NT2/D1 (cell line): ENCODE measurements around the gene RAB11FIP4.
"Not testable (repeated sequence)": the region's sequence is repeated elsewhere in the genome, so short reads cannot be mapped to it uniquely, and the experiment has no call there.

ENCODE experiments used
- DNase-seq: peaks from one replicate; pipeline ENCODE4 v3.0.0-alpha.2; 2011; ENCODE audit warnings: low read depth, low spot score
- H3K27me3 ChIP-seq: 2 replicates; pipeline ENCODE4 v1.6.0; 2011; ENCODE audit warnings: mild to moderate bottlenecking; ENCODE audit not compliant: insufficient read length, insufficient read depth
- H3K36me3 ChIP-seq: 2 replicates; pipeline ENCODE4 v1.6.1; 2011; ENCODE audit warnings: mild to moderate bottlenecking, low read length, mixed read lengths; ENCODE audit not compliant: insufficient read depth, insufficient read length
- H3K4me1 ChIP-seq: 2 replicates; pipeline ENCODE4 v1.5.1; 2011; ENCODE audit not compliant: insufficient read depth, insufficient read length
- H3K4me3 ChIP-seq: 2 replicates; pipeline ENCODE4 v1.5.1; 2011; ENCODE audit warnings: low read depth; ENCODE audit not compliant: insufficient read length
- H3K9ac ChIP-seq: 2 replicates; pipeline ENCODE4 v1.6.0; 2011; ENCODE audit warnings: low read depth; ENCODE audit not compliant: insufficient read length
- H3K9me3 ChIP-seq: 2 replicates; pipeline ENCODE4 v1.5.1; 2011; ENCODE audit warnings: mild to moderate bottlenecking, low read length; ENCODE audit not compliant: insufficient read depth
- SUZ12 ChIP-seq: IDR thresholded peaks from 2 replicates; pipeline ENCODE4 v1.6.1; 2011; ENCODE audit not compliant: insufficient read length, insufficient read depth; ENCODE audit errors: extremely low read depth
- YY1 ChIP-seq: IDR thresholded peaks from 2 replicates; pipeline ENCODE4 v1.6.1; 2011; ENCODE audit not compliant: insufficient read length, insufficient read depth
- ZNF274 ChIP-seq: IDR thresholded peaks from 2 replicates; pipeline ENCODE4 v1.6.1; 2011; ENCODE audit warnings: mild to moderate bottlenecking, low read depth, low read length

RAB11FIP4 gene

GRCh38 chr17:31391496-31391949 lies at the start of gene RAB11FIP4:
TSS of gene RAB11FIP4 (plus strand) at chr17:31391675. CDS start at chr17:31391853, 178 bp downstream.
- no peaks in the 10 kb centered on the region for H3K36me3 ChIP-seq
- peaks cover 22% of the 10 kb centered on the region for H3K27me3 ChIP-seq
- H3K4me1 ChIP-seq = peaks cover 5% of the 10 kb centered on the region
- peak within 1 kb of the TSS; percentile 37 for H3K4me3 ChIP-seq
- no peak for DNase-seq
- H3K9ac ChIP-seq = peak within 1 kb of the TSS; percentile 44
- H3K9me3 ChIP-seq = no peaks in the 10 kb centered on the region
- TF ChIP-seq SUZ12 (no peak), ZNF274 (no peak), YY1 (no peak)

GRCh38 chr17:31345191-31345747 lies 46.2 kb upstream of the RAB11FIP4 start:
- not testable (repeated sequence) for H3K9ac ChIP-seq, H3K4me1 ChIP-seq, H3K9me3 ChIP-seq, H3K27me3 ChIP-seq, DNase-seq, H3K4me3 ChIP-seq, H3K36me3 ChIP-seq

- TF ChIP-seq ZNF274 (no peak), SUZ12 (no peak), YY1 (no peak)
- no peak for DNase-seq
- Histone ChIP-seq H3K9ac (no peak overlapping the region), H3K4me3 (no peak overlapping the region), H3K36me3 (peaks cover 16% of the 10 kb centered on the region), H3K4me1 (no peaks in the 10 kb centered on the region), H3K9me3 (no peaks in the 10 kb centered on the region), H3K27me3 (no peaks in the 10 kb centered on the region)
Observed at GRCh38 chr17:31349454-31349853, 42.0 kb upstream of the RAB11FIP4 start.

- DNase-seq = no peak
- Histone ChIP-seq H3K9ac (no peak overlapping the region), H3K27me3 (no peaks in the 10 kb centered on the region), H3K9me3 (no peaks in the 10 kb centered on the region), H3K36me3 (peaks cover 17% of the 10 kb centered on the region), H3K4me1 (no peaks in the 10 kb centered on the region), H3K4me3 (no peak overlapping the region)
- no peak for TF ChIP-seq YY1
- no peak for TF ChIP-seq SUZ12
- no peak for TF ChIP-seq ZNF274
Observed at GRCh38 chr17:31355935-31356334, 35.5 kb upstream of the RAB11FIP4 start.

- Histone ChIP-seq H3K27me3 (no peaks in the 10 kb centered on the region), H3K9ac (no peak overlapping the region), H3K4me3 (no peak overlapping the region), H3K4me1 (no peaks in the 10 kb centered on the region), H3K9me3 (no peaks in the 10 kb centered on the region), H3K36me3 (peaks cover 16% of the 10 kb centered on the region)
- TF ChIP-seq SUZ12 = no peak
- TF ChIP-seq YY1 = no peak
- no peak for TF ChIP-seq ZNF274
- no peak for DNase-seq
Observed at GRCh38 chr17:31357091-31357490, 34.4 kb upstream of the RAB11FIP4 start.

GRCh38 chr17:31357839-31358394 lies 33.6 kb upstream of the RAB11FIP4 start:
- DNase-seq = no peak
- Histone ChIP-seq H3K36me3 (peaks cover 10% of the 10 kb centered on the region), H3K9ac (no peak overlapping the region), H3K27me3 (no peaks in the 10 kb centered on the region), H3K4me3 (no peak overlapping the region), H3K9me3 (no peaks in the 10 kb centered on the region), H3K4me1 (no peaks in the 10 kb centered on the region)
- TF ChIP-seq YY1 = no peak
- no peak for TF ChIP-seq SUZ12
- TF ChIP-seq ZNF274 = no peak

- Histone ChIP-seq H3K4me3 (no peak overlapping the region), H3K9me3 (no peaks in the 10 kb centered on the region), H3K27me3 (no peaks in the 10 kb centered on the region), H3K9ac (no peak overlapping the region), H3K36me3 (peaks cover 6% of the 10 kb centered on the region), H3K4me1 (no peaks in the 10 kb centered on the region)
- DNase-seq = no peak
- TF ChIP-seq SUZ12 (no peak), YY1 (no peak), ZNF274 (no peak)
Observed at GRCh38 chr17:31364012-31364411, 27.5 kb upstream of the RAB11FIP4 start.
